HG02642 (cell line): ENCODE results near the gene TMIE.
"Not testable (repeated sequence)": the region's sequence is repeated elsewhere in the genome, so short reads cannot be mapped to it uniquely, and the experiment has no call there.

Experiments
- ATAC-seq: cut with Tn5 transposase; IDR thresholded peaks from one replicate; pipeline ENCODE4 v1.9.1; 2021; ENCODE audit warnings: mild to moderate bottlenecking; ENCODE audit not compliant: unreplicated experiment, poor library complexity

TMIE gene

DNA sequence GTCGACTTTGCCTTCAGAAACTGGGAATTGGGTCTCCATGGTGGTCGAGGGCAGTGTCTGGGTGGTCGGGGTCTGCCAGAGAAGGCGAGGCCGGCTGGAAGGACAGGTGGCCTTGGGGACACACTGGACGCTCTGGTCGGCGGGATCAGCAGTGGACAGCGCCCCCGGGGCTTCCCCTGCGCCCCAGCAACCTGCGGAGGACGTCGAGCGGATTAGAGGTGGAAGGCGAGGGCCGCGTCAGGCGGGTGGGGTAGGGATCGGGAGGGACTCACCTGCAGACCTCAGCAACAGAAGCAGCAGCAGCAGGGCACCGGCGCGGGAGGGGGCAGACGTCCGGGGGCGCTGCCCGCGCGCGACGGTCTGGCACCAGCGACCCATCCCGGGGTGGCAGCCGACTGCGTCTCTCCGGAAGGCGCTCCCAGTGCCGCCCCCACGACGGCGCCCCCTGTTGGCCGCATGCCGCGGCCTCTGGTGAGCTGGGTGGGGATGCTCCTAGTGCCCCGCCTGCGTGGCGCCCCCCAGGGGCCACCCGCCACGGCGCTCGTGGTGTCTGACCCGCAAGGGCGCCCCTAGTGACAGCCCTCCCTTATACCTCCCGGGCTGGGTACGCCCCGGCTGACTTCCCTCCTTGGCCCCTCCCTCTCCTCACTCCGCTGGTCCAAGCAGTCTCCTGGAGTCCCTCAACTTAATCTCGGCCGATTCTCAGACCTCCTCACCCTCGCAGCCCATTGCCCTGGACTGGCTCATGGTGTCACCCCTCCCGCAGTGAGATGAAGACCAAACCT lies 16.4 kb downstream of the TMIE start, which contains the start of gene PRSS50:
Gene PRSS50, minus strand, starts transcription at position 423 of the 785 bp plus-strand sequence. Its CDS starts 45 bp downstream, at position 378.
- no peak for ATAC-seq

DNA sequence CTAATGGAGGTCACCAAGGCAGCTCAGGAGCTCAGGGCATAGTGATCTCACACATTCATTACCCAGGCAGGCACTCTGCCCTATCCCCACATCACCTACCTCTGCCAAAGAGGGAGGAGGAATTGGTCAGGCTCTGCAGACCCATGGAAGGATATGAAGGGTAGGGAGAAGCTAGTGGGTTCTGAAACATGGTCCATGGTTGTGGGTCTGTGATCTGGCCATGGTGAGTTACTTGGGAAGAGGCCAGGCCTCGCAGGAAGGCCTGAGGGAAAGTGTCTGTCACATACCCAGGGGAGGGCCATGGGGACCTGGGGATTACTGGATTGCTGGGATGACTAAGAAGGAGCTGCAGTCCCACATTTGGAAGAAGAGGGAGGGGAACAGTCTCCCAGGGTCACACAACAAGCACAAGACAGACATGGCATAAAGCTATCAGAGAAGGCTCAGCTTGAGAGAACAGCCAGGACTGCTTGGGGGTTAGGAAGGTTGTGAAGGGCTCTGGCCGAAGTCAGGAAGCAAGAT lies 17.9 kb downstream of the TMIE start:
- ATAC-seq: no peak

DNA sequence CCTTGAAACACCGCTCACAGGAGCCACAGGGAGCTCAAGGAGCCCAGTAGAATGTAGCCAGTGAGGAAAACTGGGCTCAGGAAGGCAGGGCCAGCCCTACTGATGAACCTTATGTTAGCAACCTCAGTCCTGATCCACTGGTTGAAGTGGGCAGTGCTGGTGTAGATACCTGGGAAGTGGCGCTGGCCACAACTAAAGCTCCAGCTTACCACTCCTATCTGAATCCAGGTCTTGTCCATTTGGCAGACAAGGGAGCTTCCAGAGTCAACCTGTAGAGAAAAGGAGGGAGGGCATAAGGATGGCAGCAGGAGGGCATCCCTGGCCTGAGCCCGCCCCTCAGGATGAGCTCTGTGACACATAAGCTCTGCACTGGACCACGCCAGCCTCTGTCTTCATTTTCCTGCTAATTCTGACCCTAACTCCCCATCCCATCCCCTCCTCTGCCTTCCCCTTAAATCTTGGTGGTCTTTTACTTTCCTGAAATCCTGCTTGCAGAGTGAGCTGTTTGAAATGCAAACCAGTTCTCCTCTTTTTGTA lies 18.6 kb downstream of the TMIE start:
- no peak for ATAC-seq

DNA sequence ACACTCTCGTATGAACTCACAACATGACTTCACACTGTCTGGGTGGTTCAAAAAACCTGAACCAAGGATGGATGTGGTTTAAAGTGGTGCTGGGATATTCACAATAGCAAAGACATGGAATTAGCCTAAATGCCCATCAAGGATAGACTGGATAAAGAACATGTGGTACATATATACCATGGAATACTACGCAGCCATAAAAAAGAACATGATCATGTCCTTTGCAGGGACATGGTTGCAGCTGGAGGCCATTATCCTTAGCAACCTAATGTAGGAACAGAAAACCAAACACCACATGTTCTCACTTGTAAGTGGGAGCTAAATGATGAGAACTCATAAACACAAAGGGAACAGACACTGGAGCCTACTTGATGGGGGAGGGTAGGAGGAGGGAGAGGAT lies 19.8 kb downstream of the TMIE start:
- no peak for ATAC-seq

DNA sequence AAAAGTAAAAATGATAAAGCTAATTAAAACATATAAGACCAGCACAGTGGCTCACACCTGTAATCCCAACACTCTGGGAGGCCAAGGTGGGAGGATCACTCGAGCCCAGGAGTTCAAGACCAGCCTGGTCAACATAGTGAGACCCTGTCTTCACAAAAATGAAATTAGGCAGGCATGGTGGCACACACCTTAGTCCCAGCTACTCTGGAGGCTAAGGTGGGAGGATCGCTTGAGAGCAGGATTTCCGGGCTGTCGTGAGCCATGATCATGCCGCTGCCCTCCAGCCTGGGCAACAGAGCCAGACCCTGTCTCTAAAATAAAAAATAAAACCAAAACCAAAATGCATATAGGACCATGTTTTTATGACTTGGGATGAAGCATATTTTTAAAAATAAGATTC lies 21.3 kb downstream of the TMIE start:
- ATAC-seq: no peak

DNA sequence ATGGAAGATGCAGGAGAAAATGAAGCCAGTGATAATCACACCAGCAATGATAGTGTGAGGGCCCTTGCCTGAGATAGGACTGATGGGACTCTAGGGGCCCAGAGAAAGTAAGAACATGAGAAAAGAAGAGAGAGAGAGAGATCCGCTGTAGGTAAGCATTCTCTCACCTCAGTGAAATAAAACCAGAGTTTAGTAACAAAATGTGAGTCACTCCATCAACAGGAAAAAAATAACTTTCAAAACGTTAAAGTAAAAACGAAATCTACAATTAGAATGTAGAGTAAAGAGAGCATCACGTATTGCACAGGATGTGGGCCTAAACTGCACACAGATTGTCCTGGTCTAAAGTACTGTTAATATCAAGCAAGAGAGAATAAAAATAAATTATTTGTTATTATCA lies 23.2 kb downstream of the TMIE start:
- ATAC-seq: no peak

DNA sequence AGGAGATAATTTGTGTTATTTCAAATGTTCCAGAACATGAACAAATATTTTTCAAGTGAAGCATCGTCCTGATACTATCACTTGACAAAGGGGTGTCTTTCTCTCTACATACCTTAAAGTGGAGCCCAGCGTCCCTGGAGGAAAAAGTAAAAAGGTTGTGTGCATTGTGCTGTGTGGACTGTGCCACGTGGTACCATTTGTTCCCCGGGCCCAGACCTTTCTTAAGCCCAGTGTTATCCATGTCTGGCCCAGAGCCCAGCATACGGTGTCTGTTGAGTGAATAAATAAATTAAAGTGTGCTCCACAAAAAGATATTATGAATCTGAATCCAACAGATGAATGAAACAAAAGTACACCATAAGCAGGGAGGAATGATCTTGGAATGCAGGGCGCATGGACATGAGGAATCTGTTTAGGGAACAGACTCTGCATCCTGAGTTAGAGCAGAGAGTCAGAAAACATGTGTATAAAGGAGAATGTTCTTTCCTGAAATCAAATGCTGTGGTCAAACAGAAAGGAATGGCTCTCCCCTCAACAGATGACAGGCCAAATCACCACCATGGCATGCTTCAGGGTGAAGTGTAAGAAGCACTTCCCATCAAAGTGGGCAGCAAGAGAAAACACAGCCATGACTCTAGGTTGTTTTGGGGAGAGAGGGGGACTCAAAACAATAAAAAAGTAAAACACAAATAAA lies 24.6 kb downstream of the TMIE start:
- no peak for ATAC-seq

DNA sequence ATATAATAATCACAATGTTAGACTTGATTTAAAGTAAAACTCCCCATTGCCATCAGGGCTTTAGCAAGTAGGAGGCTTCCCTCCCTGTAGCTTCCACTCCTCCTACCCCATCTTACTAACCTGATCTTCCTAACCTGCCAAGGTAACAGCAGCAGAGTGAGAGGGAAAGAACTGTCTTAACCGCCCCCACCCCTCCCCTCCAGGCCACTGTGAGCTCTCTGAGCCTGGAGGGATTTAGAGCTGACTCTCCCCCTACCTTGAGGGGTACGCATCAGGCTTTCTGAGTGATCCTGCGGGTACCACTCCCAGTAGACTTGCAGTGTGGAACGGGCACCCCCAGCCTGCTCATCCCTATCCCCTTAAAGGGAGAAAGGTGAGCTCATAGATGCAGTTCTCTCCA lies 27.8 kb downstream of the TMIE start:
- ATAC-seq: no peak

DNA sequence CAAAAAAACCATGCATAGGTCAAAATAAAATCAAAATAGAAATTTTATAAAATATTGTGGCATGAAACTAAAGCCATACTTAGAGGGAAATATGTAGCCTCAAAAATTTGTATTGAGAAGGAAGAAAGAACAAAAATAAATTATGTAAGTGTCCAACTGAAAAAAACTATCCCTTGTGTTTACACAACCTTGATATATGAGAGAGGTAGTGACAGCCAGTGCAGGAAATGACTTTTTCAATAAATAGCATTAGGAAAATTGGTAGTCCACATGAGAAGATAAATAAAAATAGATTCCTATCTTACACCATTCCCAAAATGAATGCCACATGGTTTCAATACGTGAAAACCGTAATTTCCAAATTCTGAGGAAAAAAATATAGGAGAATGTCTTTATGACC lies 29.6 kb downstream of the TMIE start:
- no peak for ATAC-seq

DNA sequence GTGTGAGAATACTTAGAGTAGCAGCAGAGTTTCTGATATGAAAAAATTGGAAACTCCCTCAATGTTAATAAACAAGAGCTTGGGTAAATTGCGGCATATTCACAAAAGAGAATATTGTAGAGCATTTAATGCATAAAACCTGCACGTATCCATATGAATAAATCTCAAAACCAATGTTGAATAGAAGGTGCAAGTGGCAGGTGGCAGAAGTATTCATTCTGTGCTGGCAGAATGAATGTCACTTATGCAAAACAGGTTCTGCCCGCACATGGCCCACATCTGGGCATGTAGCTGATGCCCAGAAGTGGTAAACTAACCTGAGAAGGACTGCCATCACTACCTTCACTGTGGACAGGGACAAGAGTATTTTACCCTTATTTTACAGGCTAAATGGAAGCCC lies 30.6 kb downstream of the TMIE start:
- ATAC-seq: peak; percentile 58

DNA sequence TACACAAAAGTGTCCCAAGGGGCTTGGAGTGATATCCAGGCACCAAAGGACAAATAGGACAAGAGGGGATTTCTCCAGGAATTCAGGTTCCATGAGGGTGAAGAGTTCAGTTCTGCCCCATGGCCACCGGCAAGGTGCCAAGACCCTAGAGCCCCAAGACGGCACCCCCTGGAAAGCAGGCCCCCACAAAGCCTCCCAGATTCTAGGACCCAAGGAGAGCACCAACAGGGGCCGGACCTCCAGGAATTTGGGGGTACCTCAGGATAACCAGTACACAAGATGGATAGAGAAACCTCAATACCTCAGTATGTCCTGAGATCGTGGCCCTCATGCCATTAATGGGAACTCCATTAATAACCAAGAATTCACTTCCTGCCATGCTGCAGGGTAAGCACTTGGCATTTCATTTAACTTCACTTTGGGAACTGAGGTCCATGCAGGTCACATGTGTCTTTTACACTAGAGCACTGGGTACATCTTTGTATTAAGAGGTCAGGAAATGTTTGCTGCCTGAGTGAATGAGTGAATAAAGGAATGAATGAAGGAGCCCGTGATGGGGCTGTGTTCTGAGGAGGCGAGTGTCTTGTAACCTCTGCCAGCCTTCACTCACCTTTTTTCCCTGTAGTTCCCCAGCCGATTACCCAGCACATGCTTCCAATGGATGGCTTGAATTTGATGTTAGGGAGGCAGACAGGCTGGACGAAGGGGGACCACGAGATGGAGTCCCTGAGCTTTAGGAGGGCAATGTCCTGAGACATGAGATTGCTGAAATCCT lies 32.0 kb downstream of the TMIE start:
- ATAC-seq: no peak

DNA sequence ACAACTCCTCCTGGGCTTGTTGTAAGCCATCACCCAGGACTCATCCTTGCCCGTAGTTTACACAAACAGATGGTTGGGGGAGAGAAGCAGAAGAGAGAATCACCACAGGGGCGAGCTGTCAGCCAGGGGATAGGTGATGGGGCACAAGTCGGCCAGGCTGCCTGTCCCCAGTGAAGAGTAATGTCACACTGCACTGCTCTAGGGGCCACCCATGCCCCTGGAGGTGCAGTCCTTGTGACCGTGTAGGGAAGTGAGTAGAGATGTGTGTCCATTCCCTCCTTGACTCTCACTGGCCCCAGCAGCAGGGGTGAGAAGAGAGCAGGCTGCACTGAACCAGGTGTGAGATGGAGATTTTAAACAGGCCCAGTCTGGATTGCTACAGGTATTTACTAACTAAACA lies 33.6 kb downstream of the TMIE start:
- ATAC-seq: no peak

DNA sequence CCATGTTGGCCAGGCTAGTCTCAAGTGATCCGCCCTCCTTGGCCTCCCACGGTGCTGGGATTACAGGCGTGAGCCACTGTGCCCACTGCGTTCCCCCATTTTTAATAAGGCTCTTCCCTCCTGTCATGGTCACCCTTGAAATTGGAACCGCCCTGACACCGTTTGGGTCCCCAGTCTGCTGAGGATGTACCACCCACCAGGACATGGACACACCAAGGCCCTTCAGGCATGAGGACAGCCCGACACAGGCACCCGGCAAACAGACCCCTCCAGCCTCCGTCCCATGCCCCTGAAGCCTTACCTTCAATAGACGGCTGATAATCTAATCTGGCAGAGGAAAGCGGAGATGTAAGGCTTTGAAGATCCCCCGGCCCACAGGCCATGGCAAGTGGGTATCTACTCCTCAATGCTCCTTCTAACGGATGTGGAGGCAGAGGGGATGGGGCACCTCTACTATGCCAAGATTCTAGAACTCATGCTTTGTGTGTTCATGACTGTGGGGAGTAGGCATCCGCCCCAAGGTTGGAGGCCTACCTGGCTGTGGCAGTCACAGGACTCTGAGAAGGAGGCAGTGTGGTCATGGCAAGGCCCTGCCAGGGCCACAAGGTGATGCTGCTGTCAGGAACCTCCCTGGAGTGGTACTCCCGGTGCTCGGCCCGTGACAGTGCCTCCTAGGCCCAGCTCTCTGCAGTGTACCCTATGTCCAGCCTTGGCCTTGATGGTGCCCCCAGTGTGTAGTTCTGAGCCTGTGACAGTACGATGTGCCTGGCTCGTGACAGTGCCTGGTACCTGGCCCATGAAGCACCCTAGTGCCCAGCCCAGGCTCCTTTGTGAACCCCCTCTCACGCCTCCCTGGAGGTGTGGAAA lies 35.0 kb downstream of the TMIE start:
- ATAC-seq: no peak

DNA sequence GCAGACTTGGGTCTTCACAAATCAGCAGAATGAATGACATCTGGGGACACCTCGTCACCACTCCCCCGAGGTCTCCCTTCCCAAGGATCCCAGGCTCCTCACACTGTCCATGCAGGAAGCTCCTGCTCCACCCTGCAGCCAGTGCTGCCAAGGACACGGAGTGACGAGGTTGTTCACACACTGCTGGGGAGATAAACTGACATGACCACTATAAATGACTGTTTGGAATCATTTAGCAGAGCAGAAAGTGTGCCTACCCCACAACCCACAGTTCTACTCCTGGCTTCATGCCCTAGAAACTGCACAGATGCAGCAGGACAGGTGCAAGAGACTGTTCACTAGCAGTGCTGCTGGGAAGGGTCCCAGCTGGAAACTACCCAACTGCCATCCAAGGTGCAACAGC lies 36.1 kb downstream of the TMIE start:
- no peak for ATAC-seq

DNA sequence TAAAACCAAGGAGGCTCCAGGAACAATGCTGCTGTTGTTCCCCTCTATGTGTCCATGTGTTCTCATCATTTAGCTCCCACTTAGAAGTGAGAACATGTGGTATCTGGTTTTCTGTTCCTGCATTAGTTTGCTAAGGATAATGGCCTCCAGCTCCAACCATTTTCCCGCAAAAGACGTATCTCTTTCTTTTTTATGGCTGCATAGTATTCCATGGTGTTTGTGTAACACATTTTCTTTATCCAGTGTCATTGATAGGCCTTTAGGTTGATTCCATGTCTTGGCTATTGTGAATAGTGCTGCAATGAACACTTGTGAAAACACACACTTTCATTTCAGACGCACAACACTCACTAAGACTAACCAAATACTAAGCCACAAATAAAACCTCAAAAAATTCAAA lies 38.4 kb downstream of the TMIE start:
- not testable (repeated sequence) for ATAC-seq

DNA sequence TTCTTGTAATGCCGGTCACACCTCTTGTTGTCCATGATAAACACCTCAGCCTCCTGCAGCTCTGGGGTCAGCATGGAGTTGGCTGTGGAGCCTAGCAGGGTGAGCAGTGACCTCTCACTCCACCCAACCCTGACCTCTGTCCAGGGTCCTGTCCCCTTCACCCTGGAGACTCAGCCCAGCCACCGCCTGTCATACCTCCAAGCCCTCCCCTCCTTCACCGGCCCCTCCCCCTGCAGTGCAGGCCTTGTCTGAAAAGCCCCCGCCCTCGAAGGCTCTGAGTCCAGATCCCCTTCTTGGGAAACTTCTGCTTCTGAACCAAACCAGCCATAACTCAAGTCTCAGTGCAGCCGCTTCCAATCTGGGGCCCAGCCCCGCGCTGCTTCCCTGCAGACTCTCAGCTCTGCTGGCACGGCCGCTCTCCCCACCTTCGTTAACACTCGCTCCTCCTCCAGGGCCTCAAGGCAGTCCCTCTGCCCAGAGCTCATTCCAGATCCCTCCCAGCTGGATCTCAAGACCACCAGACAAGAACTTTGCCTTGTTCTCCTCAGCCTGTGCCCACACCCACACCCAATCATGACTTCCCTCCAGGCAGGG lies 41.9 kb downstream of the TMIE start:
- no peak for ATAC-seq

DNA sequence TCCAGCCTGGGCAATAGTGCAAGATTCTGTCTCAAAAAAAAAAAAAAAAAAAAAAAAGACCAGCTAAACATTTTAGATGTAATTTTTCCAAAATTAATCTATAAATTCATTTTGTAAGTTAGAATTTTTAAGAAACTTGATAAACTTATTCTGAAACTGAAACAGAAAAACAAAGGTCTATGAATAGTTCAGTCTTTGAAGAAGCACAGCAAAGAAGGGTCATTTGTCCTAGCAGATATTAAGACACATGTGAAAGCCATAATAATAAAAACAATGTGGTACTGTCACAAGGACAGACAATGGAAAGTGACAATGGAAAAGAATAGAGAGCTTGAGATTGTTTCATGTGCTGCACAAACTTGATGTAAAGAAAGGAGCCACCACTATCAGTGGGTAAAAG lies 45.5 kb downstream of the TMIE start:
- no peak for ATAC-seq

DNA sequence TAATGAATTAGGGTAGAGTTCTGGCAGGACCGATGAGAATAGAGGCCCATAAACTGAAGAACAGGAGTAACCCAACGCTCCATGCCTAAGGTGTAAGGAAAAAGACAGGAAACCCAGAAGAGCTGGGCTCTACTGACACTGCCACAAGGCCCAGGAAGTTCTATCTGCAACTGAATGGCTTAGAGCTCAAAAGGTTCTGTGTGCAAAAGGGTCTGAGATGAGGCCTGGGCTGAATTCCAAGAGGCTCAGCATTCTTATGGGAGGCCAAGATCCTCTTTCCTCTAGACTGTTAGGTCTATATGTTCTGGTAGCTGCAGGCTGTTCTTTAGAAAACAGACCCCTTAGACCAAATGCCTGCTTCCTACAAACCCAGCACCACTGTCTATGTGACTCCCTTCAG lies 47.0 kb downstream of the TMIE start:
- no peak for ATAC-seq

DNA sequence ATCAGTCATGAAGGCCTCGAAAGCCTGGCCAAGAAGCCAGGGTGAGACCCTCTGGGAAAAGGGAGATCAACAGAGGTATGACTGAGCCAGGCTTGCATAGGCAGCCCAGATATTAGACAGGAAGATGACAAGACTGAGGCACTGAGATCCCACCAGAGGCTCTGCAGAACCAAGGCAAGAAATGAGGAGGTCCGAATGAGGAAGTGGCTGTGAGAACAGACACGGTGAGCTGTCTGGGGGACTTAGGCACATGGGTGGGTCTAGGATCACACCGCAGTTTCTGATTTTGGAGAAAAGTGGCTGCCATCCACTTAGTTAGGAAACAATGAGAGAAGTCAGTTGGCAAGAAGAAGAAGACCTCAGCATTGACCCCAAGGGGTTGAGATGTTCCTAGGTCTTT lies 47.9 kb downstream of the TMIE start:
- no peak for ATAC-seq
